NB4 (cell line): ENCODE data around the gene METAP1D.

Source experiments
- CTCF ChIP-seq: IDR thresholded peaks from one replicate; pipeline ENCODE4 v1.5.1; 2012; ENCODE audit warnings: low read depth, low read length
- POLR2A ChIP-seq: IDR thresholded peaks from 2 replicates; pipeline ENCODE4 v1.6.1; 2011; ENCODE audit warnings: mild to moderate bottlenecking; ENCODE audit not compliant: insufficient read length; ENCODE audit errors: extremely low read depth

- TF ChIP-seq CTCF (no peak), POLR2A (no peak)
These were observed 99.8 kb downstream of the METAP1D start for GRCh38 chr2:172099472-172100079.
